GM12873 (cell line): ENCODE data around the gene LHFPL6.

Experiments
- TF ChIP-seq, protein P1 (sequence below): IDR thresholded peaks from 2 replicates; pipeline ENCODE4 v1.5.1; 2012; ENCODE audit warnings: low read depth, mild to moderate bottlenecking, moderate library complexity, low read length, control low read depth; ENCODE audit not compliant: insufficient read depth; ENCODE audit errors: missing control alignments

The LHFPL6 gene

DNA sequence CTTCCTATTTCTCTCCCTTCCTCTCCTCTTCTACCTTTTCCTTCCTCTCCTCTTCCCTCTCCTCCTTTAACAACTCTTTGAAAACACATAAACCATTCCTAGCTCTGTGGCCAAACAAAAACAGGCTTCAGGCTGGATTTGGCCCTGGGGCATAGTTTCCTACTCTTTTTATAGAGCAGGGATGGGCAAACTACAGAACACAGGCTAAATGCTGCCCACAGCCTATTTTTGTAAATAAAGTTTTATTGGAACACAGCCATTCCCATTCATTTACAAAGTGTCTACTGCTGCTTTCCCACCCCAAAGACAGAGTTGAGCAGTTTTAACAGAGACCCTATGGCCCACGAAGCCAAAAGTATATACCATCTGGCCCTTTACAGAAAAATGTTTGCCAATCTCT, 35.4 kb downstream of the LHFPL6 start:
- TF ChIP-seq, protein P1, sequence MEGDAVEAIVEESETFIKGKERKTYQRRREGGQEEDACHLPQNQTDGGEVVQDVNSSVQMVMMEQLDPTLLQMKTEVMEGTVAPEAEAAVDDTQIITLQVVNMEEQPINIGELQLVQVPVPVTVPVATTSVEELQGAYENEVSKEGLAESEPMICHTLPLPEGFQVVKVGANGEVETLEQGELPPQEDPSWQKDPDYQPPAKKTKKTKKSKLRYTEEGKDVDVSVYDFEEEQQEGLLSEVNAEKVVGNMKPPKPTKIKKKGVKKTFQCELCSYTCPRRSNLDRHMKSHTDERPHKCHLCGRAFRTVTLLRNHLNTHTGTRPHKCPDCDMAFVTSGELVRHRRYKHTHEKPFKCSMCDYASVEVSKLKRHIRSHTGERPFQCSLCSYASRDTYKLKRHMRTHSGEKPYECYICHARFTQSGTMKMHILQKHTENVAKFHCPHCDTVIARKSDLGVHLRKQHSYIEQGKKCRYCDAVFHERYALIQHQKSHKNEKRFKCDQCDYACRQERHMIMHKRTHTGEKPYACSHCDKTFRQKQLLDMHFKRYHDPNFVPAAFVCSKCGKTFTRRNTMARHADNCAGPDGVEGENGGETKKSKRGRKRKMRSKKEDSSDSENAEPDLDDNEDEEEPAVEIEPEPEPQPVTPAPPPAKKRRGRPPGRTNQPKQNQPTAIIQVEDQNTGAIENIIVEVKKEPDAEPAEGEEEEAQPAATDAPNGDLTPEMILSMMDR, result no peak

DNA sequence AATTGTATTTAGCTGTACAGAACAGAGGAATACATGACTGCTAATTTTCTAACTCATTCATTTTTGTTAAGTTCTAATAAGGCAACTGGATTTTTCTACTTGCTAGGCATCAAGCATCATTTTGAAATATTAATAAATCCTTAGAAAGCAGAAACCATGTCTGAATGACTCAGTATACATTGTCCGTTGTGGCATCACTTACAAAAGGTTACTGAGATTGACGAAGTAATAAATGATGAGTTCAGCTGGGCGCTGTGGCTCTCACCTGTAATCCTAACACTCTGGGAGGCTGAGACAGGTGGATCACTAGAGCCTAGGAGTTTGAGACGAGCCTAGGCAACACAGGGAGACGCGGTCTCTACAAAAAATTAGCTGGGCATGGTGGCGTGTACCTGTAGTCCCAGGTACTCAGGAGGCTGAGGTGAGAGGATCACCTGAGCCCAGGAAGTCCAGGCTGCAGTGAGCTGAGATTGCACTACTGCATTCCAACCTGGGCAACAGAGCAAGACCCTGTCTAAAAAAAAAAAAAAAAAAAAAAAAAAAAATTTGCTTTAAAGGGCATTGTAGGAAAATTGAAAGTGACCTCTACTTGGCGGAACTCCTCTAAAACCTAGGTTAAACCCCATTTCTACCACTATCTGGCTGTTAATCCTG, 36.6 kb downstream of the LHFPL6 start:
- TF ChIP-seq, protein P1, result no peak

- TF ChIP-seq, protein P1, result no peak
Measured at GRCh38 chr13:39565036-39565949, 37.7 kb downstream of the LHFPL6 start.

DNA sequence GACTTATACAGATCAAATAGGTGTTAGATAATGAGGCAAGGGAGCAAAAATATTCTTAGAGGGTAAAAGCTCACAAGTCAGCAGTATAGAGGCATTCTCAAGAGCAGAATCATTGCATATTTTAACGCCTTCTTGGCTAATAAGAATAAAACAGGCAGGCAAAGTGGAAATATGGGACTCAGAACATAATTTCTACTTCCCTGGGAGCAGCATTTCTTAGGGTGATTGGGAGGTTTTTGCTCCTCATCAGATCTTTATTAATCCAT, 39.6 kb downstream of the LHFPL6 start:
- TF ChIP-seq, protein P1, result no peak

- TF ChIP-seq, protein P1, result no peak
Measured at GRCh38 chr13:39561971-39562370, 41.0 kb downstream of the LHFPL6 start.

GRCh38 chr13:39559847-39560246, 43.1 kb downstream of the LHFPL6 start:
- TF ChIP-seq, protein P1, result no peak

GRCh38 chr13:39557285-39557955, 45.6 kb downstream of the LHFPL6 start:
- TF ChIP-seq, protein P1, result no peak
